K562 (cell line): ENCODE data around the gene UQCC2. TPM values are rescaled to one million over a fixed set of nuclear protein-coding genes. Genes with fewer than 3 reads are reported as not detected.

ENCODE experiments used
- ATAC-seq: fragments of 200-7000 bp; cut with Tn5 transposase; 3 replicates; pipeline ENCODE4 v1.9.1; 2020; ENCODE audit warnings: moderate library complexity
- BruUV-seq: library from RNA; stranded (reverse); fragments of 400-500 nt; replicated peaks from 2 replicates; lab custom pipeline; 2021; lab: Mats Ljungman, UMichigan
- CTCF ChIA-PET: fragments of 300-600 bp; formaldehyde crosslinking; extraction: SDS; loops from one replicate; lab custom pipeline; 2021; ENCODE audit warnings: low intra/inter-chr PET ratio; lab: Yijun Ruan, JAX
- POLR2A ChIA-PET: fragments of 300-600, 350-650 bp; sonication (Branson Sonifier 250); formaldehyde crosslinking; extraction: SDS; loops from one replicate; lab custom pipeline; 2021; ENCODE audit warnings: antibody characterized with exemption, inconsistent platforms; lab: Yijun Ruan, JAX
- DNase-seq, 4 experiments: peaks; one replicate each; pipeline versions ENCODE4 v3.0.0 to v3.0.0-alpha.2; 2011 to 2018; ENCODE audit warnings: low spot score in 3 of 4, mixed read lengths in 3 of 4; ENCODE audit errors: extremely low read depth in 1 of 4
- FAIRE-seq: peaks from 2 replicates; lab custom pipeline; 2011; peaks lifted over from hg19 to GRCh38; lab: Jason Lieb, UNC
- H2AFZ ChIP-seq: 2 replicates; pipeline ENCODE4 v1.6.0; 2011; ENCODE audit warnings: low read depth, low read length, control low read depth, inconsistent platforms
- H3K27ac ChIP-seq: fragments of 200-600 bp; 3 replicates; pipeline ENCODE4 v1.8.0; 2011; ENCODE audit warnings: low read depth, mild to moderate bottlenecking, control low read depth, inconsistent platforms, low read length, moderate library complexity, mixed read lengths; ENCODE audit errors: extremely low read depth
- H3K27me3 ChIP-seq, 2 experiments: fragments of 300-600 bp in 1 of 2; 2 replicates in 1 of 2; 3 replicates in 1 of 2; pipeline versions ENCODE4 v1.6.0 to v1.8.0; 2011; ENCODE audit warnings: inconsistent platforms in 2 of 2, low read length in 2 of 2, mild to moderate bottlenecking in 1 of 2, mixed read lengths in 1 of 2, moderate library complexity in 1 of 2; ENCODE audit not compliant: control insufficient read depth in 2 of 2, insufficient read depth in 2 of 2
- H3K36me3 ChIP-seq: fragments of 300-600 bp; 3 replicates; pipeline ENCODE4 v1.8.0; 2011; ENCODE audit warnings: mild to moderate bottlenecking, low read length, inconsistent platforms; ENCODE audit not compliant: control insufficient read depth, insufficient read depth
- H3K4me1 ChIP-seq, 2 experiments: fragments of 200-600 bp in 1 of 2; replicated peaks in 1 of 2; 2 replicates in 1 of 2; 3 replicates in 1 of 2; pipeline versions ENCODE4 v1.5.1 to v1.8.0; 2011; ENCODE audit warnings: inconsistent platforms in 2 of 2, low read length in 2 of 2, mild to moderate bottlenecking in 1 of 2, mixed read lengths in 1 of 2, moderate library complexity in 1 of 2; ENCODE audit not compliant: control insufficient read depth in 2 of 2, insufficient read depth in 2 of 2
- H3K4me2 ChIP-seq: 2 replicates; pipeline ENCODE4 v1.6.1; 2011; ENCODE audit warnings: low read length, control low read depth, inconsistent platforms, mixed read lengths; ENCODE audit not compliant: insufficient read depth
- H3K4me3 ChIP-seq: fragments of 200-600 bp; sonication (generic), shearing (Covaris generic); 2 replicates; pipeline ENCODE4 v1.5.1; 2016; ENCODE audit warnings: control low read depth, inconsistent platforms
- H3K79me2 ChIP-seq: fragments of 200-600 bp; 3 replicates; pipeline ENCODE4 v1.8.0; 2011; ENCODE audit warnings: low read length, inconsistent platforms; ENCODE audit not compliant: control insufficient read depth, insufficient read depth
- H3K9ac ChIP-seq, 2 experiments: 2 replicates each; pipeline versions ENCODE4 v1.6.0 to v1.6.1; 2011; ENCODE audit warnings: low read depth in 2 of 2, low read length in 2 of 2, control low read depth in 1 of 2, inconsistent platforms in 1 of 2, mild to moderate bottlenecking in 1 of 2, mixed read lengths in 1 of 2; ENCODE audit not compliant: insufficient read depth in 1 of 2
- H3K9me1 ChIP-seq: one replicate; pipeline ENCODE4 v1.6.0; 2011; ENCODE audit warnings: inconsistent platforms, mild to moderate bottlenecking, low read length, moderate library complexity; ENCODE audit not compliant: control insufficient read depth, insufficient read depth
- H3K9me3 ChIP-seq: replicated peaks from 2 replicates; pipeline ENCODE4 v1.5.1; 2011; ENCODE audit warnings: low read depth, low read length, inconsistent platforms; ENCODE audit not compliant: control insufficient read depth, insufficient read depth
- H4K20me1 ChIP-seq: replicated peaks from 2 replicates; pipeline ENCODE4 v1.6.1; 2011; ENCODE audit warnings: low read length, inconsistent platforms, mixed read lengths; ENCODE audit not compliant: control insufficient read depth, insufficient read depth
- ARID2 ChIP-seq: fragments of 450-650 bp; IDR thresholded peaks from 2 replicates; pipeline ENCODE4 v1.6.1; 2017; ENCODE audit warnings: antibody characterized with exemption, mild to moderate bottlenecking
- CCNT2 ChIP-seq: IDR thresholded peaks from 2 replicates; pipeline ENCODE4 v1.6.1; 2011; ENCODE audit warnings: borderline replicate concordance, low read depth, mild to moderate bottlenecking, moderate library complexity, mixed read lengths, low read length; ENCODE audit not compliant: insufficient read length; ENCODE audit errors: extremely low read depth
- CREB3L1 ChIP-seq: fragments of 450-650 bp; IDR thresholded peaks from 2 replicates; pipeline ENCODE4 v1.6.1; 2014; ENCODE audit warnings: low read depth, mild to moderate bottlenecking, moderate library complexity, borderline replicate concordance
- ETV5 ChIP-seq: sonication (generic); formaldehyde crosslinking; IDR thresholded peaks from 2 replicates; pipeline ENCODE4 v1.4.0; 2020; ENCODE audit warnings: low read depth, mild to moderate bottlenecking, missing genetic modification reagents
- MAFF ChIP-seq: IDR thresholded peaks from 2 replicates; pipeline ENCODE4 v1.6.1; 2012; ENCODE audit warnings: low read length, improper control_type of control experiment
- NONO ChIP-seq, 2 experiments: fragments of 200-400 bp in 1 of 2; fragments of 450-650 bp in 1 of 2; formaldehyde crosslinking in 1 of 2; IDR thresholded peaks; 2 replicates each; pipeline ENCODE4 v1.6.1; 2017; ENCODE audit warnings: low read depth in 2 of 2, mild to moderate bottlenecking in 2 of 2, moderate library complexity in 2 of 2, low read length in 1 of 2
- TAF7 ChIP-seq: fragments of 450-650 bp; IDR thresholded peaks from 2 replicates; pipeline ENCODE4 v1.6.1; 2016; ENCODE audit warnings: missing genetic modification characterization, missing compliant biosample characterization
- TARDBP ChIP-seq: fragments of 450-650 bp; IDR thresholded peaks from 2 replicates; pipeline ENCODE4 v1.6.1; 2016
- TFE3 ChIP-seq: fragments of 450-650 bp; formaldehyde crosslinking; IDR thresholded peaks from 2 replicates; pipeline ENCODE4 v1.4.0; 2020; ENCODE audit warnings: mild to moderate bottlenecking, mixed read lengths
- ZBTB8A ChIP-seq: fragments of 450-650 bp; IDR thresholded peaks from 2 replicates; pipeline ENCODE4 v1.6.1; 2018; ENCODE audit warnings: mild to moderate bottlenecking, moderate library complexity; ENCODE audit not compliant: partially characterized antibody
- ZKSCAN3 ChIP-seq: fragments of 250-450 bp; sonication (Bioruptor Pico); IDR thresholded peaks from 2 replicates; pipeline ENCODE4 v1.4.0; 2020
- ZNF134 ChIP-seq: fragments of 250-450 bp; sonication (Bioruptor Pico); conservative IDR thresholded peaks from 2 replicates; pipeline ENCODE4 v1.4.0; 2020
- ZNF146 ChIP-seq: IDR thresholded peaks from one replicate; pipeline ENCODE4 v1.6.1; 2018; ENCODE audit warnings: missing compliant biosample characterization; ENCODE audit not compliant: unreplicated experiment
- ZSCAN32 ChIP-seq: fragments of 450-650 bp; formaldehyde crosslinking; IDR thresholded peaks from 2 replicates; pipeline ENCODE4 v1.4.0; 2020; ENCODE audit warnings: mild to moderate bottlenecking, moderate library complexity
- WGBS: fragments of 100-300 bp; shearing (Covaris generic); methylation state at CpG from one replicate; pipeline ENCODE4 v1.1.6; 2016; ENCODE audit warnings: low coverage, mixed read lengths; ENCODE audit not compliant: insufficient coverage; ENCODE audit errors: missing lambda C conversion rate; 5-methylcytosine and 5-hydroxymethylcytosine counted together
- in situ Hi-C: fragments of 300-500 bp; cut with MboI; formaldehyde crosslinking; loops from 4 replicates; pipeline ENCODE4 v1.15.0; 2018; ENCODE audit warnings: inconsistent platforms, mixed read lengths
- intact Hi-C: fragments of 100-400 bp; cut with micrococcal nuclease; formaldehyde crosslinking; loops from 2 replicates; pipeline ENCODE4 v1.14.2; 2022
- polyA plus RNA-seq, 8 experiments: library from polyadenylated mRNA; depleted of rRNA in 4 of 8; stranded (reverse) in 5 of 8; unstranded in 3 of 8; fragments of >200 nt; fragmentation: Nextera tagmentation in 2 of 8; fragmentation: Illumina TruSeq in 1 of 8; extraction: Ambion mirVana in 2 of 8; extraction: Trizol in 1 of 8; gene quantifications; 2 replicates each; pipeline versions ENCODE4 v1.2.1 to v1.2.3, GENCODE V29; 2011 to 2014; ENCODE audit warnings: inconsistent platforms in 1 of 8, missing spikeins in 1 of 8
- total RNA-seq, 7 experiments: library from RNA; depleted of rRNA in 6 of 7; stranded (reverse); fragments of >200 nt in 6 of 7; fragmentation: Illumina TruSeq in 2 of 7; extraction: Trizol in 2 of 7; gene quantifications; 2 replicates each; pipeline versions ENCODE4 v1.2.1 to v1.2.3, GENCODE V29; 2011 to 2021; ENCODE audit warnings: low replicate concordance in 1 of 7
- TF ChIP-seq, protein P1 (sequence below): fragments of 250-450 bp; sonication (Bioruptor Pico); IDR thresholded peaks from 2 replicates; pipeline ENCODE4 v1.4.0; 2020

The UQCC2 gene
- total and polyA plus RNA-seq, 9 of the 15 experiments (the other 6 are each of a cell fraction or from before 2014, with no cell fraction given) = 58.5 to 927 (median 158) TPM

- intact Hi-C loops = no loop called here
- WGBS = 14% methylated on average over 7 of the region's 7 CpGs
- Histone ChIP-seq H3K9me1 (peaks cover 2% of the 10 kb centered on the region), H2AFZ (no peak overlapping the region), H3K79me2 (no peaks in the 10 kb centered on the region), H3K4me1 (peaks cover 3 to 11% of the 10 kb centered on the region in 2 experiments; a peak in 2 of 5 replicates), H3K27me3 (peaks cover 28 to 65% of the 10 kb centered on the region in 2 experiments; a peak in 4 of 5 replicates), H4K20me1 (peaks cover 15% of the 10 kb centered on the region; the same call in 1 of the 2 replicates), H3K27ac (no peak overlapping the region), H3K4me2 (no peak overlapping the region), H3K9me3 (no peaks in the 10 kb centered on the region), H3K9ac (no peak overlapping the region), H3K36me3 (no peaks in the 10 kb centered on the region), H3K4me3 (no peak overlapping the region)
- ChIA-PET CTCF (interaction anchor here (0.6 kb wide), 1 partner anchor 1399 kb away, joined by 7 read pairs; no protein-coding TSS in a partner anchor), POLR2A (interaction anchor here (0.7 to 1.1 kb wide), 4 partner anchors 14 to 728 kb away, joined by 3 to 5 read pairs (median 4); partner anchors contain the start of gene UQCC2)
- DNase-seq (no peak), FAIRE-seq (no peak), ATAC-seq (no peak)
- no TSS peak for BruUV-seq
- in situ Hi-C loops = no loop called here
- TF ChIP-seq ZKSCAN3 (no peak), ZBTB8A (no peak), MAFF (no peak), TFE3 (CRISPR knock-in tag) (no peak), ETV5 (CRISPR knock-in tag) (no peak), ARID2 (no peak), ZNF134 (CRISPR knock-in tag) (no peak), TARDBP (no peak), CCNT2 (no peak), NONO (IDR thresholded peaks at IDR 0.05; ENCODE audit: low read depth in 2 of 2, low read length in 1 of 2) (no peak), ZSCAN32 (CRISPR knock-in tag) (no peak), TAF7 (tag) (no peak), CREB3L1 (no peak), ZNF146 (CRISPR knock-in tag) (no peak)
- TF ChIP-seq, protein P1, sequence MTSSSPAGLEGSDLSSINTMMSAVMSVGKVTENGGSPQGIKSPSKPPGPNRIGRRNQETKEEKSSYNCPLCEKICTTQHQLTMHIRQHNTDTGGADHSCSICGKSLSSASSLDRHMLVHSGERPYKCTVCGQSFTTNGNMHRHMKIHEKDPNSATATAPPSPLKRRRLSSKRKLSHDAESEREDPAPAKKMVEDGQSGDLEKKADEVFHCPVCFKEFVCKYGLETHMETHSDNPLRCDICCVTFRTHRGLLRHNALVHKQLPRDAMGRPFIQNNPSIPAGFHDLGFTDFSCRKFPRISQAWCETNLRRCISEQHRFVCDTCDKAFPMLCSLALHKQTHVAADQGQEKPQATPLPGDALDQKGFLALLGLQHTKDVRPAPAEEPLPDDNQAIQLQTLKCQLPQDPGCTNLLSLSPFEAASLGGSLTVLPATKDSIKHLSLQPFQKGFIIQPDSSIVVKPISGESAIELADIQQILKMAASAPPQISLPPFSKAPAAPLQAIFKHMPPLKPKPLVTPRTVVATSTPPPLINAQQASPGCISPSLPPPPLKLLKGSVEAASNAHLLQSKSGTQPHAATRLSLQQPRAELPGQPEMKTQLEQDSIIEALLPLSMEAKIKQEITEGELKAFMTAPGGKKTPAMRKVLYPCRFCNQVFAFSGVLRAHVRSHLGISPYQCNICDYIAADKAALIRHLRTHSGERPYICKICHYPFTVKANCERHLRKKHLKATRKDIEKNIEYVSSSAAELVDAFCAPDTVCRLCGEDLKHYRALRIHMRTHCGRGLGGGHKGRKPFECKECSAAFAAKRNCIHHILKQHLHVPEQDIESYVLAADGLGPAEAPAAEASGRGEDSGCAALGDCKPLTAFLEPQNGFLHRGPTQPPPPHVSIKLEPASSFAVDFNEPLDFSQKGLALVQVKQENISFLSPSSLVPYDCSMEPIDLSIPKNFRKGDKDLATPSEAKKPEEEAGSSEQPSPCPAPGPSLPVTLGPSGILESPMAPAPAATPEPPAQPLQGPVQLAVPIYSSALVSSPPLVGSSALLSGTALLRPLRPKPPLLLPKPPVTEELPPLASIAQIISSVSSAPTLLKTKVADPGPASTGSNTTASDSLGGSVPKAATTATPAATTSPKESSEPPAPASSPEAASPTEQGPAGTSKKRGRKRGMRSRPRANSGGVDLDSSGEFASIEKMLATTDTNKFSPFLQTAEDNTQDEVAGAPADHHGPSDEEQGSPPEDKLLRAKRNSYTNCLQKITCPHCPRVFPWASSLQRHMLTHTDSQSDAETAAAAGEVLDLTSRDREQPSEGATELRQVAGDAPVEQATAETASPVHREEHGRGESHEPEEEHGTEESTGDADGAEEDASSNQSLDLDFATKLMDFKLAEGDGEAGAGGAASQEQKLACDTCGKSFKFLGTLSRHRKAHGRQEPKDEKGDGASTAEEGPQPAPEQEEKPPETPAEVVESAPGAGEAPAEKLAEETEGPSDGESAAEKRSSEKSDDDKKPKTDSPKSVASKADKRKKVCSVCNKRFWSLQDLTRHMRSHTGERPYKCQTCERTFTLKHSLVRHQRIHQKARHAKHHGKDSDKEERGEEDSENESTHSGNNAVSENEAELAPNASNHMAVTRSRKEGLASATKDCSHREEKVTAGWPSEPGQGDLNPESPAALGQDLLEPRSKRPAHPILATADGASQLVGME (CRISPR knock-in tag) = no peak
Measured at GRCh38 chr6:33745548-33745947, 34.0 kb upstream of the UQCC2 start.
